HCT116 (cell line): ENCODE measurements around the gene ICOS. TPM values are rescaled to one million over a fixed set of nuclear protein-coding genes. Genes with fewer than 3 reads are reported as not detected.

Experiments
- ATAC-seq: fragments of 200-7000 bp; cut with Tn5 transposase; 2 replicates; pipeline ENCODE4 v1.9.1; 2020; ENCODE audit warnings: mild to moderate bottlenecking, moderate library complexity
- BruUV-seq: library from RNA; stranded (reverse); fragments of 400-500 nt; replicated peaks from 2 replicates; lab custom pipeline; 2021; lab: Mats Ljungman, UMichigan
- CTCF ChIA-PET: fragments of 300-600 bp; sonication (Branson Sonifier 250); formaldehyde crosslinking; loops from one replicate; lab custom pipeline; 2021; ENCODE audit warnings: antibody characterized with exemption; lab: Charles Lee
- POLR2A ChIA-PET: fragments of 300-600, 350-600 bp; sonication (Branson Sonifier 250); formaldehyde crosslinking; loops from one replicate; lab custom pipeline; 2021; ENCODE audit warnings: antibody characterized with exemption; lab: Charles Lee
- RAD21 ChIA-PET, 2 experiments: fragments of 300-600 bp; sonication (Branson Sonifier 250); formaldehyde crosslinking; loops; one replicate each; lab custom pipeline; 2023; ENCODE audit warnings: low total read pairs in 2 of 2; ENCODE audit not compliant: uncharacterized antibody in 2 of 2, unreplicated experiment in 2 of 2, low non-redundant PET in 1 of 2; lab: Charles Lee
- DNase-seq: peaks from one replicate; pipeline ENCODE4 v3.0.0-alpha.2; 2010; ENCODE audit warnings: low read depth, low spot score
- H2AFZ ChIP-seq: fragments of 200-600 bp; shearing (Covaris generic), sonication (generic); 2 replicates; pipeline ENCODE4 v1.6.1; 2017; ENCODE audit warnings: low read depth, mixed run types, mixed read lengths, antibody characterized with exemption, low read length; ENCODE audit not compliant: poor library complexity, severe bottlenecking
- H3K27ac ChIP-seq: 2 replicates; pipeline ENCODE4 v1.5.1; 2012; ENCODE audit warnings: low read depth, low read length
- H3K27me3 ChIP-seq: fragments of 200-600 bp; sonication (generic); 2 replicates; pipeline ENCODE4 v1.6.1; 2016; ENCODE audit warnings: mixed run types, low read length, mixed read lengths; ENCODE audit not compliant: insufficient read depth
- H3K36me3 ChIP-seq, 2 experiments: fragments of 200-500 bp in 1 of 2; fragments of 200-600 bp in 1 of 2; sonication (Bioruptor generic) in 1 of 2; sonication (generic) in 1 of 2; 2 replicates each; pipeline versions ENCODE4 v1.5.1 to v1.6.1; 2014 to 2016; ENCODE audit warnings: low read length in 2 of 2, inconsistent platforms in 1 of 2, mixed read lengths in 1 of 2, mixed run types in 1 of 2; ENCODE audit not compliant: insufficient read depth in 2 of 2, control insufficient read depth in 1 of 2
- H3K4me1 ChIP-seq, 2 experiments: fragments of 200-600 bp in 1 of 2; sonication (generic) in 1 of 2; 2 replicates each; pipeline versions ENCODE4 v1.5.1 to v1.6.1; 2012 to 2017; ENCODE audit warnings: low read length in 2 of 2, inconsistent platforms in 1 of 2, mild to moderate bottlenecking in 1 of 2, mixed read lengths in 1 of 2, mixed run types in 1 of 2, moderate library complexity in 1 of 2; ENCODE audit not compliant: insufficient read depth in 2 of 2, control insufficient read depth in 1 of 2
- H3K4me2 ChIP-seq: fragments of 200-600 bp; sonication (generic); 2 replicates; pipeline ENCODE4 v1.6.1; 2017; ENCODE audit warnings: mixed run types, low read length, mixed read lengths
- H3K4me3 ChIP-seq, 2 experiments: fragments of 200-600 bp in 1 of 2; sonication (generic) in 1 of 2; replicated peaks in 1 of 2; 2 replicates each; pipeline ENCODE4 v1.5.1; 2011 to 2016; ENCODE audit warnings: low read length in 2 of 2, control low read depth in 1 of 2, low read depth in 1 of 2, mild to moderate bottlenecking in 1 of 2, mixed read lengths in 1 of 2, mixed run types in 1 of 2
- H3K79me2 ChIP-seq: fragments of 200-600 bp; sonication (generic); 2 replicates; pipeline ENCODE4 v1.6.1; 2017; ENCODE audit warnings: mild to moderate bottlenecking, mixed run types, low read length, moderate library complexity, mixed read lengths; ENCODE audit not compliant: insufficient read depth
- H3K9ac ChIP-seq: fragments of 200-600 bp; sonication (generic); 2 replicates; pipeline ENCODE4 v1.6.1; 2016; ENCODE audit warnings: low read length, mixed read lengths
- H3K9me2 ChIP-seq: fragments of 200-600 bp; sonication (generic), shearing (Covaris generic); 2 replicates; pipeline ENCODE4 v1.6.1; 2017; ENCODE audit warnings: mixed run types, mild to moderate bottlenecking, moderate library complexity; ENCODE audit not compliant: insufficient read depth
- H3K9me3 ChIP-seq, 2 experiments: fragments of 200-500 bp in 1 of 2; fragments of 200-600 bp in 1 of 2; sonication (Bioruptor generic) in 1 of 2; sonication (generic) in 1 of 2; 2 replicates each; pipeline ENCODE4 v1.6.1; 2014 to 2017; ENCODE audit warnings: low read length in 2 of 2, mixed read lengths in 2 of 2, inconsistent platforms in 1 of 2, low read depth in 1 of 2, mild to moderate bottlenecking in 1 of 2, mixed run types in 1 of 2, moderate library complexity in 1 of 2; ENCODE audit not compliant: control insufficient read depth in 1 of 2, insufficient read depth in 1 of 2
- H4K20me1 ChIP-seq: fragments of 200-600 bp; sonication (generic), shearing (Covaris generic); 2 replicates; pipeline ENCODE4 v1.6.1; 2017; ENCODE audit warnings: mixed run types, mild to moderate bottlenecking, moderate library complexity; ENCODE audit not compliant: insufficient read depth
- CBX3 ChIP-seq: IDR thresholded peaks from 2 replicates; pipeline ENCODE4 v1.6.1; 2012; ENCODE audit warnings: low read depth
- CEBPB ChIP-seq: IDR thresholded peaks from 2 replicates; pipeline ENCODE4 v1.6.1; 2012; ENCODE audit warnings: low read depth
- EGR1 ChIP-seq: IDR thresholded peaks from 2 replicates; pipeline ENCODE4 v1.6.1; 2012; ENCODE audit warnings: low read depth
- EZH2 ChIP-seq: fragments of 200-600 bp; sonication (generic); IDR thresholded peaks from 2 replicates; pipeline ENCODE4 v1.6.1; 2017; ENCODE audit warnings: antibody characterized with exemption, mixed run types
- EZH2phosphoT487 ChIP-seq: fragments of 200-600 bp; IDR thresholded peaks from 2 replicates; pipeline ENCODE4 v1.6.1; 2018; ENCODE audit warnings: antibody characterized with exemption, borderline replicate concordance
- FOSL1 ChIP-seq: IDR thresholded peaks from 2 replicates; pipeline ENCODE4 v1.6.1; 2012; ENCODE audit warnings: low read depth
- JUND ChIP-seq: IDR thresholded peaks from 2 replicates; pipeline ENCODE4 v1.6.1; 2012
- POLR2A ChIP-seq: IDR thresholded peaks from 2 replicates; pipeline ENCODE4 v1.7.0; 2011; ENCODE audit warnings: borderline replicate concordance; ENCODE audit not compliant: insufficient read depth, insufficient read length; ENCODE audit errors: extremely low read depth
- RAD21 ChIP-seq: IDR thresholded peaks from 2 replicates; pipeline ENCODE4 v1.6.1; 2012; ENCODE audit warnings: low read depth, mild to moderate bottlenecking
- SIN3A ChIP-seq: IDR thresholded peaks from 2 replicates; pipeline ENCODE4 v1.6.1; 2012; ENCODE audit warnings: low read depth
- SP1 ChIP-seq: IDR thresholded peaks from 2 replicates; pipeline ENCODE4 v1.6.1; 2012; ENCODE audit warnings: low read depth
- SRF ChIP-seq: IDR thresholded peaks from 2 replicates; pipeline ENCODE4 v1.6.1; 2012; ENCODE audit warnings: low read depth
- TCF7L2 ChIP-seq: IDR thresholded peaks from 2 replicates; pipeline ENCODE4 v1.7.0; 2011; ENCODE audit warnings: borderline replicate concordance, inconsistent platforms; ENCODE audit not compliant: insufficient read depth, insufficient read length; ENCODE audit errors: extremely low read depth
- YY1 ChIP-seq: IDR thresholded peaks from 2 replicates; pipeline ENCODE4 v1.6.1; 2011; ENCODE audit warnings: low read length, low read depth, moderate library complexity, mild to moderate bottlenecking; ENCODE audit not compliant: insufficient replicate concordance; ENCODE audit errors: extremely low read depth
- ZBTB33 ChIP-seq: IDR thresholded peaks from 2 replicates; pipeline ENCODE4 v1.6.1; 2011; ENCODE audit warnings: mild to moderate bottlenecking, low read length, moderate library complexity; ENCODE audit not compliant: insufficient replicate concordance; ENCODE audit errors: extremely low read depth
- ZFX ChIP-seq: fragments of 450-650 bp; IDR thresholded peaks from 2 replicates; pipeline ENCODE4 v1.6.1; 2017
- intact Hi-C: fragments of 100-400 bp; cut with micrococcal nuclease; formaldehyde crosslinking; loops from 2 replicates; pipeline ENCODE4 v1.10.0; 2022
- total RNA-seq: library from RNA; stranded (reverse); gene quantifications from one replicate; pipeline ENCODE4 v1.2.1, GENCODE V29; 2021; ENCODE audit not compliant: unreplicated experiment
- TF ChIP-seq, protein P1 (sequence below): IDR thresholded peaks from 2 replicates; pipeline ENCODE4 v1.6.1; 2012

ICOS gene
- total RNA-seq, 1 experiment from 2014 or later: not detected

DNA sequence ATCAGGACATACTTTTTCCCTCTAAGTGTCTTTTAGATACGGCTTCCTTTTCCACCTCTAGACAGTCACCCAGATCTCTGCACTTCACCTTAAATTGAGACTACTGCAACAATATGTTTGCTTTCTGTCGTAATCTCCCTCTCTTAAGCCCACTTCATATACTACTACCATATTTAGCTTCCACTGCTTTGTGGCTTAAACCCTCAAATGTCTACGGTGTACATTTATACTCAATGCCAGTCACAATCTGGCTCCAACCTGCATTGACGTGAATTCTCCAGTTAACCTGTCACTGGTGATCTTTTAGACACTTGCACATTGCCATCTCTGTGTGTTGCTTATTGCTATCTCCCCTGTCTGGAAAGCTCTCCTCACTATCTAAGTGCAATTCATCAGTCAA, 56.4 kb downstream of the ICOS start:
- no peaks in the 10 kb centered on the region for H3K4me1 ChIP-seq
- H3K9me3 ChIP-seq: no peaks in the 10 kb centered on the region
- no TSS peak for BruUV-seq
- intact Hi-C loops: no loop called here
- no peaks in the 10 kb centered on the region for H4K20me1 ChIP-seq
- POLR2A ChIA-PET: no interaction called here
- H3K4me2 ChIP-seq: no peak overlapping the region
- no peak overlapping the region for H3K9ac ChIP-seq
- H3K27me3 ChIP-seq: 0 out of 2 replicates have a peak, but pooled peaks cover 2% of the 10 kb centered on the region
- TF ChIP-seq CBX3: no peak
- TF ChIP-seq CEBPB: no peak
- TF ChIP-seq EZH2: no peak
- no peak for TF ChIP-seq RAD21
- TF ChIP-seq YY1: no peak
- TF ChIP-seq EZH2phosphoT487: no peak
- no peak for TF ChIP-seq EGR1
- TF ChIP-seq, protein P1, sequence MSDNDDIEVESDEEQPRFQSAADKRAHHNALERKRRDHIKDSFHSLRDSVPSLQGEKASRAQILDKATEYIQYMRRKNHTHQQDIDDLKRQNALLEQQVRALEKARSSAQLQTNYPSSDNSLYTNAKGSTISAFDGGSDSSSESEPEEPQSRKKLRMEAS: no peak
- no peak for TF ChIP-seq TCF7L2
- TF ChIP-seq FOSL1: no peak
- TF ChIP-seq JUND: no peak
- no peak for TF ChIP-seq SRF
- TF ChIP-seq SIN3A: no peak
- H3K36me3 ChIP-seq: no peaks in the 10 kb centered on the region
- no peak overlapping the region for H2AFZ ChIP-seq
- no peak overlapping the region for H3K4me3 ChIP-seq
- ATAC-seq: no peak
- CTCF ChIA-PET: no interaction called here
- DNase-seq: no peak
- H3K9me2 ChIP-seq: no peaks in the 10 kb centered on the region
- RAD21 ChIA-PET: no interaction called here
- no peaks in the 10 kb centered on the region for H3K79me2 ChIP-seq
- no peak overlapping the region for H3K27ac ChIP-seq

GRCh38 chr2:203993560-203993959, 57.0 kb downstream of the ICOS start:
- Histone ChIP-seq H3K4me1 (no peaks in the 10 kb centered on the region), H3K9me3 (no peaks in the 10 kb centered on the region), H3K4me2 (no peak overlapping the region), H3K27ac (no peak overlapping the region), H3K36me3 (no peaks in the 10 kb centered on the region), H3K9me2 (no peaks in the 10 kb centered on the region), H4K20me1 (no peaks in the 10 kb centered on the region), H3K79me2 (no peaks in the 10 kb centered on the region), H3K9ac (no peak overlapping the region), H3K4me3 (no peak overlapping the region), H3K27me3 (peaks cover 8% of the 10 kb centered on the region; the same call in 1 of the 2 replicates), H2AFZ (no peak overlapping the region)
- DNase-seq (no peak), ATAC-seq (no peak)
- RAD21 ChIA-PET: no interaction called here
- POLR2A ChIA-PET: no interaction called here
- BruUV-seq: no TSS peak
- CTCF ChIA-PET: no interaction called here
- intact Hi-C loops: no loop called here
- TF ChIP-seq ZFX (no peak), TCF7L2 (no peak), POLR2A (no peak), ZBTB33 (no peak), CBX3 (no peak), JUND (no peak), CEBPB (no peak), SRF (no peak), EGR1 (no peak), SP1 (no peak)
- TF ChIP-seq, protein P1: no peak
